Trophoblast cell (in vitro differentiated cells and primary cell): ENCODE measurements around the gene TBC1D12.
A peak's percentile ranks its signal among the peaks of the same experiment; 100 is the strongest.
"Not testable (repeated sequence)": the region's sequence is repeated elsewhere in the genome, so short reads cannot be mapped to it uniquely, and the experiment has no call there.

ENCODE experiments used
- DNase-seq, 2 donors: peaks; one replicate each; pipeline ENCODE4 v3.0.0-alpha.2; 2016
- H2AFZ ChIP-seq: 2 replicates; pipeline ENCODE4 v1.6.1; 2013; ENCODE audit warnings: low read length, moderate library complexity, mild to moderate bottlenecking; ENCODE audit not compliant: insufficient read depth, poor library complexity
- H2AK5ac ChIP-seq: 2 replicates; pipeline ENCODE4 v1.6.1; 2013; ENCODE audit warnings: mild to moderate bottlenecking, low read length
- H2BK120ac ChIP-seq: 2 replicates; pipeline ENCODE4 v1.6.1; 2013; ENCODE audit warnings: low read length, mild to moderate bottlenecking, moderate library complexity; ENCODE audit not compliant: insufficient read depth, poor library complexity
- H2BK12ac ChIP-seq: 2 replicates; pipeline ENCODE4 v1.6.1; 2013; ENCODE audit warnings: mild to moderate bottlenecking, low read length, moderate library complexity
- H2BK5ac ChIP-seq: 2 replicates; pipeline ENCODE4 v1.6.1; 2013; ENCODE audit warnings: low read length, low read depth, moderate library complexity, mild to moderate bottlenecking; ENCODE audit not compliant: poor library complexity
- H3K14ac ChIP-seq: 2 replicates; pipeline ENCODE4 v1.6.1; 2013; ENCODE audit warnings: mild to moderate bottlenecking, low read length
- H3K18ac ChIP-seq: 2 replicates; pipeline ENCODE4 v1.6.1; 2013; ENCODE audit warnings: mild to moderate bottlenecking, low read length
- H3K23ac ChIP-seq: 2 replicates; pipeline ENCODE4 v1.6.1; 2013; ENCODE audit warnings: low read length
- H3K27ac ChIP-seq: 2 replicates; pipeline ENCODE4 v1.5.1; 2013; ENCODE audit warnings: low read depth, mild to moderate bottlenecking, inconsistent platforms, low read length, moderate library complexity
- H3K27me3 ChIP-seq: 2 replicates; pipeline ENCODE4 v1.6.1; 2013; ENCODE audit warnings: inconsistent platforms, mild to moderate bottlenecking, low read length, moderate library complexity; ENCODE audit not compliant: insufficient read depth
- H3K36me3 ChIP-seq, 2 experiments: 1 replicate in 1 of 2; 2 replicates in 1 of 2; pipeline ENCODE4 v1.6.1; 2013; ENCODE audit warnings: low read length in 2 of 2, mild to moderate bottlenecking in 2 of 2, moderate library complexity in 1 of 2; ENCODE audit not compliant: insufficient read depth in 2 of 2, control insufficient read depth in 1 of 2
- H3K4ac ChIP-seq: 2 replicates; pipeline ENCODE4 v1.6.1; 2013; ENCODE audit warnings: low read depth, mild to moderate bottlenecking, low read length, moderate library complexity
- H3K4me1 ChIP-seq, 2 experiments: 1 replicate in 1 of 2; 2 replicates in 1 of 2; pipeline ENCODE4 v1.6.1; 2013; ENCODE audit warnings: low read length in 2 of 2, mild to moderate bottlenecking in 2 of 2, moderate library complexity in 1 of 2; ENCODE audit not compliant: insufficient read depth in 2 of 2, control insufficient read depth in 1 of 2
- H3K4me2 ChIP-seq: 2 replicates; pipeline ENCODE4 v1.6.1; 2013; ENCODE audit warnings: inconsistent platforms, mild to moderate bottlenecking, low read length, moderate library complexity
- H3K4me3 ChIP-seq: 2 replicates; pipeline ENCODE4 v1.5.1; 2013; ENCODE audit warnings: mild to moderate bottlenecking, low read depth, low read length, inconsistent platforms
- H3K79me1 ChIP-seq: one replicate; pipeline ENCODE4 v1.6.1; 2013; ENCODE audit warnings: low read length
- H3K79me2 ChIP-seq: 2 replicates; pipeline ENCODE4 v1.6.1; 2013; ENCODE audit warnings: low read length, mild to moderate bottlenecking; ENCODE audit not compliant: control insufficient read depth, insufficient read depth, poor library complexity
- H3K9ac ChIP-seq: 2 replicates; pipeline ENCODE4 v1.6.1; 2013; ENCODE audit warnings: mild to moderate bottlenecking, low read length
- H3K9me3 ChIP-seq: 2 replicates; pipeline ENCODE4 v1.6.1; 2013; ENCODE audit warnings: low read depth, mild to moderate bottlenecking, control low read depth, inconsistent platforms, low read length; ENCODE audit not compliant: insufficient read depth
- H4K12ac ChIP-seq: 2 replicates; pipeline ENCODE4 v1.6.1; 2013; ENCODE audit warnings: low read depth, mild to moderate bottlenecking, low read length, moderate library complexity
- H4K8ac ChIP-seq: 2 replicates; pipeline ENCODE4 v1.6.1; 2013; ENCODE audit warnings: low read depth, mild to moderate bottlenecking, low read length, moderate library complexity
- H4K91ac ChIP-seq: one replicate; pipeline ENCODE4 v1.6.1; 2013; ENCODE audit warnings: low read depth, mild to moderate bottlenecking, low read length, moderate library complexity
- WGBS: extraction: QIAGEN DNeasy Blood & Tissue Kit; methylation state at CpG from one replicate; pipeline ENCODE4 v1.1.7; 2013; ENCODE audit warnings: missing lambda C conversion rate; ENCODE audit not compliant: insufficient read length, insufficient coverage; ENCODE audit errors: extremely low coverage; 5-methylcytosine and 5-hydroxymethylcytosine counted together

Gene TBC1D12

DNA sequence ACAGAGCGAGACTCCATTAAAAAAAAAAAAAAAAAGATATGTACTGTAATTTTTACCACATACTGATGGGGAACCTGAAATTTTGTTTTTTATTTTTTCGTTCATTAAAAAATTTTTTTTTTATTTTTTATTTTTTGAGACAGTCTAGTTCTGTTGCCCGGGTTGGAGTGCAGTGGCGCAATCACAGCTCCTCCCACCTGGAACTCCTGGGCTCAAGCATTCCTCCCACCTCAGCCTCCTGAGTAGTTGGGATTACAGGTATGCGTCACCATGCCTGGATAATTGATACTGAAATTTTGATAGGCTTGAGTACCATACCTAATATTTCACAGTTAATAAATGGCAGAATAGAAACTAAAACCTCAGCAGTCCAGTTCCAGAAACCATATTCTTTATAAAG is 122.4 kb downstream of the TBC1D12 start:
- no peak for DNase-seq
- Histone ChIP-seq H3K4ac (no peak overlapping the region), H4K8ac (no peak overlapping the region), H3K9ac (no peak overlapping the region), H3K4me1 (no peaks in the 10 kb centered on the region), H3K27me3 (no peaks in the 10 kb centered on the region), H3K79me1 (no peaks in the 10 kb centered on the region), H3K23ac (no peak overlapping the region), H2BK5ac (no peak overlapping the region), H3K27ac (no peak overlapping the region), H4K12ac (no peak overlapping the region), H2AK5ac (no peak overlapping the region), H2AFZ (no peak overlapping the region), H3K79me2 (no peaks in the 10 kb centered on the region), H3K4me3 (no peak overlapping the region), H4K91ac (no peak overlapping the region), H3K9me3 (no peaks in the 10 kb centered on the region), H3K14ac (no peak overlapping the region), H3K18ac (no peak overlapping the region), H3K4me2 (no peak overlapping the region), H2BK120ac (no peak overlapping the region), H3K36me3 (no peaks in the 10 kb centered on the region), H2BK12ac (no peak overlapping the region)
- no CpG with 5 or more reads among the region's 5 CpGs for WGBS

GRCh38 chr10:94531550-94531949 is 129.2 kb downstream of the TBC1D12 start:
- not testable (repeated sequence) for H4K8ac ChIP-seq, H3K4ac ChIP-seq, H3K79me1 ChIP-seq, H3K4me2 ChIP-seq, H3K79me2 ChIP-seq, H2AK5ac ChIP-seq, H3K27me3 ChIP-seq, H3K4me1 ChIP-seq, H3K27ac ChIP-seq, H2AFZ ChIP-seq, H3K9ac ChIP-seq, H2BK5ac ChIP-seq, H3K4me3 ChIP-seq, H3K9me3 ChIP-seq, H2BK120ac ChIP-seq, DNase-seq, H2BK12ac ChIP-seq, H3K14ac ChIP-seq, H4K12ac ChIP-seq, H3K23ac ChIP-seq, H4K91ac ChIP-seq, H3K36me3 ChIP-seq, H3K18ac ChIP-seq

DNA sequence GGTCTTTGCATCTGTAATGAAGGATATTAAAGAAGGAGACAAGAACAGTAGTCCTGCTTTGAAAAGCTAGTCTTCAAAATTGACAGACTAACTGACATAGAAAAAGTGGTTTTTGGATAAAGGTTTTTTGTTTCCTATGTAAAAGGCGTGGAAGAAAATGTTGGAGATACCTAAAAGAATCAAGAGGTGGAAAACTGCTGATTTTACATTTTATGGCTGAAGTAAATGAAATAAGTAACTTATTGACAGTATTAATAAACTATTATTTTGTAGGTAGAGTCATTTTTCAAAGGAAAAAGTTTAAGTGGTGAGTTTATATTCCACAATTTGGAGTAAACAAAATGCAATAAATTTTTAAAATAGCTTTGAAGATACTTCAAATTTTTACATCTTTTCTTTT is 130.7 kb downstream of the TBC1D12 start:
- no peak overlapping the region for H3K14ac ChIP-seq
- no peak overlapping the region for H2AFZ ChIP-seq
- no peaks in the 10 kb centered on the region for H3K4me1 ChIP-seq
- no peak overlapping the region for H3K27ac ChIP-seq
- peak in 1 of 2 donors; percentile 3 for DNase-seq
- H3K4me3 ChIP-seq, result no peak overlapping the region
- H3K4me2 ChIP-seq, result no peak overlapping the region
- H2BK120ac ChIP-seq, result no peak overlapping the region
- H3K18ac ChIP-seq, result no peak overlapping the region
- no peaks in the 10 kb centered on the region for H3K9me3 ChIP-seq
- 100% methylated on average over 1 of the region's 1 CpG for WGBS
- H3K27me3 ChIP-seq, result no peaks in the 10 kb centered on the region
- no peak overlapping the region for H3K23ac ChIP-seq
- no peak overlapping the region for H3K4ac ChIP-seq
- no peak overlapping the region for H2AK5ac ChIP-seq
- H4K91ac ChIP-seq, result no peak overlapping the region
- H3K79me2 ChIP-seq, result no peaks in the 10 kb centered on the region
- no peak overlapping the region for H4K8ac ChIP-seq
- H2BK12ac ChIP-seq, result no peak overlapping the region
- no peak overlapping the region for H2BK5ac ChIP-seq
- H3K9ac ChIP-seq, result no peak overlapping the region
- H4K12ac ChIP-seq, result no peak overlapping the region
- H3K36me3 ChIP-seq, result no peaks in the 10 kb centered on the region
- H3K79me1 ChIP-seq, result no peaks in the 10 kb centered on the region

DNA sequence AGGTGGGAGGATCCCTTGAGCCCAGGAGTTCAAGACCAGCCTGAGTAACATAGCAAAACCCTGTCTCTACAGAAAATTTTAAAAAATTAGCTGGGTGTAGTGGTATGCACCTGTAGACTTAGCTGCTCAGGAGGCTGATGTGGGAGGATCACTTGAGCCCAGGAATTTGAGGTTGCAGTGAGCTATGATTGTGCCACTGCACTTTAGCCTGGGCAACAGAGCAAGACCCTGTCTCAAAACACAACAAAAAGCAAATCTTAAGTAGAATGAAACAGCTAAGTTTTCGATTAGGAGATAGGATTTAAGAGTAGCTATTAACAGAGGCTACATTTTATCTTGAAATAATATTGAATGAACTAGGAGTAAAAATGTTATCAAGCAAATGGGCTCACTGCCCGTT is 139.9 kb downstream of the TBC1D12 start:
- H3K79me2 ChIP-seq, H3K27ac ChIP-seq, H3K4ac ChIP-seq, H3K14ac ChIP-seq, H3K36me3 ChIP-seq, H3K9ac ChIP-seq, H2BK5ac ChIP-seq, H4K91ac ChIP-seq, H3K23ac ChIP-seq, H4K8ac ChIP-seq, H3K27me3 ChIP-seq, H2BK12ac ChIP-seq, H3K4me3 ChIP-seq, H3K4me2 ChIP-seq, H3K9me3 ChIP-seq, H2AFZ ChIP-seq, DNase-seq, H3K79me1 ChIP-seq, H2AK5ac ChIP-seq, H3K18ac ChIP-seq, H4K12ac ChIP-seq, H3K4me1 ChIP-seq, H2BK120ac ChIP-seq: not testable (repeated sequence)
- WGBS, result no CpG with 5 or more reads among the region's 2 CpGs
